HG03521 (cell line): ENCODE results near the gene CARMIL1.
A peak's percentile ranks its signal among the peaks of the same experiment; 100 is the strongest.

Experiments
- ATAC-seq: cut with Tn5 transposase; IDR thresholded peaks from one replicate; pipeline ENCODE4 v1.9.1; 2021; ENCODE audit warnings: mild to moderate bottlenecking, moderate library complexity; ENCODE audit not compliant: unreplicated experiment

Gene CARMIL1

DNA sequence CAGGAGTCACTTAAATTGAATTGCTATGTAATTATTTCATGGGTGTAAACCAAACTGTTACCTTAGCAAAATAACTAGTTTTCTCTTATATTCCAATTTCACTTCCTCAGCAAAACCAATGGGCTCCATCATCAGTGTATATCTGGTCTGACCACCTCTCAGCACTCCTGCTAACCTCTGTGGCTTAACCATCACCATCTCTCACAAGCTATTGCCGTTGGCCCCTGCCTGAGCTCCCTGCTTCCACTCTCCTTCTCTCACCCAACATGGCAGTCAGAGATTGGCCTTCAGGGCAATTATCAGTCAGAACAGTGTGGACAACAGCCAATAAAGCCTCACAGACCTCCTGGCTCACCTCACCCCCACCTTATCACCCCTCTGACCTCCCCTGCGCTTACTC lies 124.0 kb downstream of the CARMIL1 start:
- no peak for ATAC-seq

GRCh38 chr6:25404091-25404490 lies 124.9 kb downstream of the CARMIL1 start:
- ATAC-seq: no peak

DNA sequence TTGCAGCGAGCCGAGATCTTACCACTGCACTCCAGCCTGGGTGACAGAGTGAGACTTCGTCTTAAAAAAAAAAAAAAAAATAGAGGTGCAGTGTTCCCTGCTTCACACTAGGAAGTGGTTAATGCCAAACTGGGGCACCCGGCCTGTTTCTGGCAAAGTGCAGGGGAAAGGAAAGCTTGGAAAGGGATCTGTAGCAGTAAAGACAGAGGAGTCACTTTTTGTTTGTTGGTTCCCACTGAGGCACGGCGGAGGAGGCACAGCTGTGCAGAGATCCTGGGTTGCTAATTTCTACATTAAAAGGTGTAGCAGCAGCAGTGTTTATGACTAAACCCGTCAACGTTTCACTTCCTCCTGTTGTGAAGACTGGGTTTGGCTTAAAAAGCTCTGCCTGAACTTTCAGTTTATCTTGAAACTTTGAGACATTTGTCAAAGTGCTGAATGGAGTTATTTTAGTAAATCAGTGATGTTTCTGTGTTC lies 125.6 kb downstream of the CARMIL1 start:
- ATAC-seq: peak; percentile 87

DNA sequence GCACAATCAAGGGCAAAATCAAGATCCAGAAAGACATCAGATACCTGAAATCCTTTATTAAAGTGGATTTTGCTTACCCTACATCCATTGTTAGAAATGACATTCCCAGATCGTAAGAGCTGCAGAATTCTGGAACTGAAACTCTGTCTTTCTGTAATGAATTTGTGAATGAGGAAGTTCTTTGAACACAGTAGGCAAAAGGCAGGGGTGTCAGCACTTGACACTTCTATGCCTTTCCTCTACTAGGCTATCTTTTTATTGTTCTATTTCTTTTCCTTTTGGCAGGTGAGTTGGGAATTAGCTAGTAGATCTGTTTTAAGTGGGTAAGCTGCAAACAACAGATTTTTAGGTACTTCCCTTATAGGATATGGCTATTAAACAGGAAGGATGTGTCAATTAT lies 126.3 kb downstream of the CARMIL1 start:
- ATAC-seq: no peak

GRCh38 chr6:25407431-25407830 lies 128.3 kb downstream of the CARMIL1 start:
- no peak for ATAC-seq

- ATAC-seq: no peak
Measured at GRCh38 chr6:25410102-25410501, 130.9 kb downstream of the CARMIL1 start.

DNA sequence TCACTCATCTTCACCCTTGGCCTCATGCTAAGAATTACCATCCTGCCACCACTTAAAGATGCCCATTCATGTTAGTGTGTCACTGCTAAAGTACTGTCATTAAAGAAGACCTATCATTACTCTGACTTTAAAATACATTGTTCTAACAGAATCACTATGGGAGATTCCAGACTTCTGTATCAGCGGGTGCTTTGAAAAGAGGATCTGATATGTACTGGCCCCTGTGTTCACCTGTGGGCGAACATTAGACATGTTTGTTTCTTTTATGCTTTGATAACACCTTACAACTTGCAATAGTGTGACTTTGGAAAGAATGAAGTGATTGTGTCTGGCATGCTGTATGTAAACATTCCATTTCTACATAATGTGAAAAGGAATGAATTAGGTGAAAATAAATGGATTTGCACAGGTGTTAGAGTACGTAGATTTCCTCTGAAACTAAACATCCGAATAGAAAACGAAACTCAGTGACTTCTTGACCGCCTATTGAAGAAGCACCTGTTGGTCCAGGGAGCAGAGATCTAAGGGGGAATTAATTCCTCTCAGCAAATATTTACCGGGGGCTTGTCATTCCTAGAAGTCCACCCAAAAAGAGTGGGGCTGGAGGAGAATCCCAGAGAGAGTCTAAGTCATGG lies 132.3 kb downstream of the CARMIL1 start:
- no peak for ATAC-seq

DNA sequence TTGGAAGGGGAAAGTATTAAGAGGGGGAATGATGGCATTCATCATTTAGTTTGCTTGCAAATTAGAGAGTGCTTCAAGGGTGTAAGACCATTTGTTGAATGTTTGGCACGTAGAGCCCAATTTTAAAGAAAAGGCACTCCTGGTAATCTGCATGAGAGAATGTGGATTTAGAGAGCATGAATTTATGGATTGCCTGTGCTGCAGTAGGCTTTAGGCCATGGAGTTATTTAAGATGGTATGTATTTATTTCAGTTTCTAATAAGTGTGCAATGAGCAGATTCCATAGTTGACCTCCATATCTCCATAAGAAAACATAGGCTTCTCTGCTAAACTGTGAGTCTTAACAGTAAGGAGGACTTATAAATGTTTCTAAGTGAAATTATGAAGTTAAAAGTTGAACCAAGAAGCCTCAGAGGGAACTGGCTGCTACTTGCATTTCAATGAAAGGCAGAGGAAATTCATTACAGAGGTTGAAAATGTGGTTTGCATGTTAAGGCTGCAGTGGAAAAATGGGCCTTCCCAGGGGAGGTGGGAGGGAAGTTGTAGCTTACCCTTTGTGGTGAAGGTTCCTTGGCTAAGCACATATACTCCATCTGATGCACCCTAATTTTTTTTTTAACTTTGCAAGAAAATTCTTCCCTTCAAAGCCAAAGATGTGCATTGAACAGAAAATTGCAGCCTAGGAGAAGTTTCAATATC lies 134.2 kb downstream of the CARMIL1 start:
- no peak for ATAC-seq

- ATAC-seq: no peak
Measured at GRCh38 chr6:25414168-25414567, 135.0 kb downstream of the CARMIL1 start.

GRCh38 chr6:25414755-25415154 lies 135.6 kb downstream of the CARMIL1 start:
- ATAC-seq: no peak

- ATAC-seq: no peak
Measured at GRCh38 chr6:25415274-25415673, 136.1 kb downstream of the CARMIL1 start.

- no peak for ATAC-seq
Measured at GRCh38 chr6:25415701-25416100, 136.5 kb downstream of the CARMIL1 start.

GRCh38 chr6:25417046-25417605 lies 138.0 kb downstream of the CARMIL1 start:
- ATAC-seq: no peak

GRCh38 chr6:25418454-25419052 lies 139.4 kb downstream of the CARMIL1 start:
- ATAC-seq: no peak

DNA sequence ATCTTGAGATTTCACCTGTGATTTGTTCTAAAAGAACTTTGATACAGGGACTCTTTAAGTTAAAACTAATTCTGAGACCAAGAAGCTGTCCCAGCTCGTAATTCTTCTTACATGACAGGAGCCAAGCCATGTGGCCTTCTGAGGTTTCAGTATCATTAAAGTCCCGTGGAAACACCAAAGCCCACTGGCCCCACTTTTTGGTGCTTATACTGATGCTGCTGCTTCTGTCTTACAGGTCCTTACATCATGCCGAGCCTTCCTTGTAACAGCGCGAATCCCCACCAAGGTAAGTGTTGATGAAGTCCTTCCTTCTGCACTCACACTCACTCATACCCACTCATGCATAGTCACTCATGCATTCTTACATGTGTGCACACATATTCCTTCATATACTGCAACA lies 140.7 kb downstream of the CARMIL1 start:
- no peak for ATAC-seq

DNA sequence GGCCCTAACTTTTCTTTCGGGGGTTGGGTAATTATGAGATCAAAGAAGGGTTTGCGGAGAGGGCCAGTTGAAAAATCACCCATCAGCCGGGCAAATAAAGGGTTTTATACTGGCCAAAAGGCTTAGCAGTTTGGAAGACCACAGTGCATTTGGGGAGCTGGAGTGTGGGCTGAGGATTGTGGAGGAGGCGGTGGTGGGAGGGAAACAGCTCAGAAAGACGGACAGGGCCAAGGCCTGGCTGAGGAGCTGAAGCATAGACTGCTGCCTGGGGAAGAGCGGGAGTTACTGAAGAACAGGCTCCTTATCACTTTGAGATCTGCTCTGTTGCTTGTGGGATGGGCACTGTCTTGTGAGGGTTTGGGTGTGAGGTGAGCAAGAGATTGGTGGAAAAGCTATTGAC lies 144.2 kb downstream of the CARMIL1 start:
- ATAC-seq: no peak

DNA sequence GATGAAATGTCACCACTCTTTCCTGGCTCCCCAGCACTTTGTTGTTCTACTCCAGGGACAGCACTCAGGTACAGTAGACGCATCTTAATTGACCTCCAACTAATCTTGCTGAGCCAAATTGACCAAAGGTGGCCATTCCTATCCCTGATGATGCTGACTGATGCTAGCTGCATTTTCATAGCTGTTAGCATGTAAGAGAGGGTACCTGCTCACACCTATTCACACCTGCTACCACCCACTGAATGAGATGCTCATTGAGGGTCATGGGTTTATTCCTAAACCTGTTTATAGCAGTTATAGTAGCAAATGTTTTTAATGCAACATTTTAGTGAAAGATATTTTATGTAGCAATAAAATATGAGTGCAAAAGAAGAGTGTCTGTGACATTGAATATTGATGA lies 145.1 kb downstream of the CARMIL1 start:
- ATAC-seq: no peak

DNA sequence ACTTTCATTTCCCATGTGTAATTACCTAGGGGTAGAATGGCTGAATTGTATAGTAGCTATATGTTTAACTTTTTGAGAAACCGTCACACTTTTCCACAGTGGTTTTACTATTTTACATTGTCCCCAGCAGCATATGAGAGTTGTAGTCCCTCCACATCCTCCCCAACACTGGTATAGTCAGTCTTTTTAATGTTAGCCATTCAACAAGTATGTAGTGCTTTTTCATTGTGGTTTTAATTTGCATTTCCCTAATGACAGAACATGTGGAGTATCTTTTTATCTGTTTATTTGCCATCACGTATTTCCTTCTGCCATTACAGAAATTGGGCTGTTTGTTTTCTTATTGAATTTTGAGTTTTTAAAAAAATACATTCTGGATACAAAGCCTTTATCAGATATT lies 148.4 kb downstream of the CARMIL1 start:
- ATAC-seq: no peak

GRCh38 chr6:25428758-25429317 lies 149.7 kb downstream of the CARMIL1 start:
- no peak for ATAC-seq

DNA sequence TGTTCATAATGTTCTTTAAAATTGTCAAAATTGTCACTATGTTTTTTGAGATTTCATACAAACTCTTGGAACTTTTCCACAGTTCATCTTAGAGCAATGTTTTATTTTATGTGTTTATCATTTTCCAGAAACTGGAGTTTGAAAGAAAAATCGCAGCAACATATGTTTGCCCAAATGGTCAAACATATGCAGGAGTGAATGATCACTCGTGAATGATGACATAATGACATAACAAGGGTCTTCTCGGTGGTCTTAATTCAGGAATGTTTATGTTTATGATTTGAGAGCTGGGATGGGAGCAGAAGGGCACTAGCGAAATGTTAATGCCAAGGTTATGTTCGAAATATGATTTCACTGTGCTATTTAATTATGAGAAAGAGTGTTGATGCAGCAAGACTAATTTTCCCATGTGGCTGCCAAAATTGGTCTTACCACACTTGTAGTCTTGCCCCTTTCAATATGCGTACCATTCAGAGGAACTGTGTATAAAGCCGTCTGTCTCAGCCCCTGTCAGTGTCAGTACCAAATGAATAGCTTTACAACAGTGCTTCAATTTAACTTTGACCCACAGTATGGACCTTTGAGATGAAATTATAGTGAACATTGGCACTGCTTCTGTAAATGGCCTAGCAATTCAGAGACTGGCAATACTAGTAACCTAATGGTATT lies 152.3 kb downstream of the CARMIL1 start:
- ATAC-seq: no peak

- no peak for ATAC-seq
Measured at GRCh38 chr6:25431975-25432307, 152.8 kb downstream of the CARMIL1 start.
